Duodenal mucosa (tissue), 2 donors: ENCODE results near the gene GREB1.

Experiments used
- H3K27ac ChIP-seq: one replicate; pipeline ENCODE4 v1.7.0; 2013; ENCODE audit warnings: low read depth, low read length
- H3K27me3 ChIP-seq, 2 donors: one replicate each; pipeline ENCODE4 v1.7.0; 2013; ENCODE audit warnings: low read length in 2 of 2, control low read depth in 1 of 2; ENCODE audit not compliant: insufficient read depth in 2 of 2, control insufficient read depth in 1 of 2
- H3K36me3 ChIP-seq, 2 donors: one replicate each; pipeline ENCODE4 v1.7.0; 2013; ENCODE audit warnings: low read length in 2 of 2, control low read depth in 1 of 2; ENCODE audit not compliant: insufficient read depth in 2 of 2, control insufficient read depth in 1 of 2
- H3K4me1 ChIP-seq, 2 donors: one replicate each; pipeline ENCODE4 v1.7.0; 2013; ENCODE audit warnings: low read length in 2 of 2, control low read depth in 1 of 2; ENCODE audit not compliant: insufficient read depth in 2 of 2, control insufficient read depth in 1 of 2
- H3K4me3 ChIP-seq, 2 donors: one replicate each; pipeline ENCODE4 v1.7.0; 2013; ENCODE audit warnings: low read length in 2 of 2, low read depth in 1 of 2
- H3K9ac ChIP-seq, 2 donors: one replicate each; pipeline ENCODE4 v1.7.0; 2013; ENCODE audit warnings: low read length in 2 of 2, low read depth in 1 of 2
- H3K9me3 ChIP-seq, 2 donors: one replicate each; pipeline ENCODE4 v1.7.0; 2013; ENCODE audit warnings: low read length in 2 of 2, control low read depth in 1 of 2; ENCODE audit not compliant: control insufficient read depth in 1 of 2

GREB1 gene

DNA sequence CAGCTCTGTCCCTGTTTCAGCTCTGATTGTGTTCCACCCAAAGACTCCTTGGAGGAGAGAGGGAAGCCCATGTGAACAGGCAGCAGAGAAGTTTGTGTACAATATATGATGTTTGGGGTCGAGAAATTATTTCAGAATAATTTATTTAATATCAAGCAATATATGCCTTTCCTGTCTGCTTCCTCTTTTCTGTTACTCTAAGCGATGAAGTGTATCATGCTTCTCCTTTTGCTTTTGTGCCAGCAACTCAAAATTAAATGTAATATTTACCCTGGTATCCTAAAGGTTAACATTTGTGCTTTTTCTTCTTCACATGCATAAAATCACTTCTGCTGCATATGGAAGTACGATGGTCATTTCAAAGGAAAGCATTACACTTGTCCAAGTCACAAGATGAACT is 138.6 kb downstream of the GREB1 start:
- H3K4me1 ChIP-seq = no peaks in the 10 kb centered on the region
- no peaks in the 10 kb centered on the region for H3K36me3 ChIP-seq
- no peak overlapping the region for H3K4me3 ChIP-seq
- H3K9ac ChIP-seq = no peak overlapping the region
- peaks cover 18 to 20% of the 10 kb centered on the region in 2 donors for H3K27me3 ChIP-seq
- no peak overlapping the region for H3K27ac ChIP-seq
- no peaks in the 10 kb centered on the region for H3K9me3 ChIP-seq

DNA sequence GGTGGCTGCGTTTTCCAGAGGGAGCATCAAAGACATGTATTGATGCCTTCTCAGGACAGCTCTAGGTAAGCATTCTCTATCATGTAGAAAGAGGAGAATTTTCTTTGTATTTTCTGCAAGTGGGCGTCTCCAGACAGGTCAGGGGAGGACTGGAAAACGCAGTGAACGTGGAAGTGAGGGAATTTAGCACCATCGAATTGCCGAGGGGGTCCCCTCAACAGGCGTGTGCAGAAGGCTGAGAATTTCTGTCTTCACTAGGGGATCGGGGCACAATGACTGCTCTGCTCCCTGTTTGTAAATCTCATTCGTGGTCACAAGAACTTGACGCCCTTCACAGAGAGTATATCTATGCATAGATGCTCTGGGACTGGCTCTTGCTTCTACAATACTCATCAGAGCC is 141.1 kb downstream of the GREB1 start:
- peaks cover 21 to 30% of the 10 kb centered on the region in 2 donors for H3K27me3 ChIP-seq
- no peak overlapping the region for H3K9ac ChIP-seq
- H3K4me1 ChIP-seq = no peaks in the 10 kb centered on the region
- H3K27ac ChIP-seq = no peak overlapping the region
- H3K4me3 ChIP-seq = no peak overlapping the region
- no peaks in the 10 kb centered on the region for H3K9me3 ChIP-seq
- no peaks in the 10 kb centered on the region for H3K36me3 ChIP-seq

DNA sequence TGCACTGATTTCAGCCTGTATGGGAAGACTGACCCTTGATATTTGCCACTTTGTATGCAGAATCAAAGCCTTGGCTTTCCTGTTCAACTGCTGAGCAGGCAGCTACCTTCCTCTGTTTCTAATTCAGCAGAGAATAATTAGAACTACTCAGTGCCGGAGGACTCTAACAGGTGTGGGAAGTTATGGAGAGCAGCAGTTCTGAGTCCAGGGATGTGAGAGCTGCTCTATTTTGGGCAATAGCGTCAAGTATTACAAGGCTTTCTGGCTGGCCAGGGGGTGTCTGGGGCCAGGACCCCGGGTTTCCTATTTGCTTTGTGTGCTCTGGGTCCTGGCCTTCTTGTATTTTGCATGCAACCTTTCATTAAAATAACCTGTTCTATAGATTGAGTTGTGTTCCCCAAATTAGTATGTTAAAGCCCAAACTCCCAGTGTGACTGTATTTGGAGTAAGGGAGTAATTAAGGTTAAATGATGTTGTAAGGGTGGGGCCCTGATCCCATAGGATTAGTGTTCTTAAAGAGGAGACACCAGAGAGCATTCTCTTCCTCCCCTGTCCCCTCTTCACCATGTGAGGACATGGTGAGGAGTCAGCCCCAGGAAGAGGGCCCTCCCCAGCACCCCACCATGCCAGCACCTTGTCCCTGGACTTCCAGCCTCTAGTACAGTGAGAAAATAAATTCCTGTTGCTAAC is 141.7 kb downstream of the GREB1 start:
- Histone ChIP-seq H3K4me3 (no peak overlapping the region), H3K9ac (no peak overlapping the region), H3K36me3 (no peaks in the 10 kb centered on the region), H3K4me1 (peaks cover 0 to 4% of the 10 kb centered on the region in 2 donors), H3K27ac (no peak overlapping the region), H3K27me3 (peaks cover 15 to 25% of the 10 kb centered on the region in 2 donors), H3K9me3 (no peaks in the 10 kb centered on the region)

DNA sequence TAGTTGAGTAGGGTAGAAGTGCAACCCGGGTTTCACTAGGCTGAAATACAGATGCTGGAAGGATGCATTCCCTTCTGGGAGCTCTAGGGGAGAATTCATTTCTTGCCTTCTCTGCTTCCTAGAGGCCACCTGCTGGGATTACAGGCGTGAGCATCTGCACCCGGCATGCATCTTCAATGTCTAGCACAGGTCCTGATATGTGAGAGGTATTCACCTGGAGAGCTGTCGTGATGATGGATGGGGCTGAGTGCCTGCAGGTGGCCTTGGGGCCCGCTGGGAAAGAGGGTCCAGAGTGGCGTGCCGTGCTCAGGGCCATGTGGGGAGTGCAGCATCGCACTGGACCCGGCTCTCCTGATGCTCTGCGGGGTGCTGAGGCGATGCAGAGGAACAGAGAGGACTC is 142.8 kb downstream of the GREB1 start:
- H3K4me1 ChIP-seq = peaks cover 0 to 11% of the 10 kb centered on the region in 2 donors
- no peaks in the 10 kb centered on the region for H3K36me3 ChIP-seq
- no peak overlapping the region for H3K4me3 ChIP-seq
- no peak overlapping the region for H3K27ac ChIP-seq
- no peak overlapping the region for H3K9ac ChIP-seq
- peaks cover 11 to 22% of the 10 kb centered on the region in 2 donors for H3K27me3 ChIP-seq
- no peaks in the 10 kb centered on the region for H3K9me3 ChIP-seq

DNA sequence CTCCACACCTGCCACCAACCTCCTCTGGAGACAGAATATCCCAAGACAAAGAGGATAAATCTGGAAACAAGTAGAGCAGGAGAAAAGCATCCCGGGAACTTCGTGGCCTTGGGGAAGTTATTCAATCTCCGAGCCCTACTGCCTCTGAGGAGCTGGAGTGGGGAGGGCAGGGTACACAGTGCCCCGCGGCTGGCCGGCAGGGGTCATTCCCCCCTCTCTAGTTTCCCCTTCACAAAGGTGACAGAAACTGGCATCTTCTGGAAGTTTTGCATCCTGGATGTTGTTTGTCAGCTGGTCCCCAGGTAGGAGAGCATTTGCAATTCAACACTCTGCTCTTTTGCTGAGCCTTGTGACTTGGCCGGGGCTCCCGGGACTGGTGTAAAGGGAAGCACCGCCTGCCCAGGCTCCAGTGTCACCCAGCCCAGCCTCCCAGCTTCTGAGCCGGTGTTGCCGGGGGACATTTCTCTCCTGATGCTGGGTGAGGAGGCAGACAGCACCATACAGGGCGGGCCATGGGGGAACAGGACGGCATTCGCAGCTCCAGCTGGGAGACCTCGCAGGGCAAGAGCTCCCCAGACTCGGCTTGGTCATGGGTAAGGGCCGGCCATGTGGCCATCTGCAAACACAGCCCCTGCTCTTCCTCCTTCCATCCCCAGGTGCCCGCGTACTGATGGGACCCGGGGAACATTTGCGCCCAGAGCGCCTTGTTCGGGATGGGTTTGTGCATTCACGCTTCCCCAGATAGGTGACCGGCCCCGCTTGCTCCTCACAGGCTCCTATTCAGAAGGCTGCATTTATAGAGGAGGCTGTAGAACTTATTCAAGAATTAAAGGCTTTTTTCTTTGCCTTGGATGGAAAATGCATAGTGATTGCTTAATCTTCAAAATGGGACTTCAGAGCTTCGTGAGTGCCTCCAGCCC is 143.6 kb downstream of the GREB1 start:
- Histone ChIP-seq H3K27ac (no peak overlapping the region), H3K36me3 (no peaks in the 10 kb centered on the region), H3K9ac (no peak overlapping the region), H3K4me3 (no peak overlapping the region), H3K9me3 (no peaks in the 10 kb centered on the region), H3K4me1 (peaks cover 0 to 11% of the 10 kb centered on the region in 2 donors), H3K27me3 (peaks cover 11 to 22% of the 10 kb centered on the region in 2 donors)

DNA sequence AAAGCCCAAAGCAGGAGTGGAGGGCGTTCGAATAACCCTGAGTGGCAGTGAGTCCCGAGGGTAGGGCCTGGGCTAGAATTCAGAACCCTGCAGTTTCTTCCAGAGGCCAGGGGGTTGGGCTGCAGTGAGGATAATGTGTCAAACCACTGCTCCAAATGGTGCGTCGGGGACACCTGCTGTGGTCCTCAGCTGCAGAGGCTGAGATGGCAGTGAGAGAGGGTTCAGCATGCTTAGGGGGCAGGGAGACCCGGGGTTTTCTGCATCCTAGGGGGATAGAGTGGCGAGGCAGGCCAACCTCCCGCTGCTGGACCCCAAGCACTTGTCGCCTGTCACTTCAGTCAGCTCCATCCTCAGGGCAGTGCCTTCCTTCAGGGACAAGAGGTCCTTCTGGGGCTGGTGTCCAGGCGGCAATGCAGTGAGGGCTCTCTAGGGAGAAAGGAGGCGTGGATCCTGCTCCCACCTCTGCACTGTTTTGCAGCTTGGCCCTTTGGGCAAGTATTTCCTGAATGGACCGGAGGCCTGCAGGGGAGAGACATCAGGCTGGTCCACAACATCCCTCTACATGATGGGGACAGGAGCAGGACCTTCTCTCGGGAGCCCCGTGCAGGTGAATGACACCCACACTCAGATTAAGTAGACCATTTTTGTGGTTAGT is 144.6 kb downstream of the GREB1 start:
- Histone ChIP-seq H3K27ac (no peak overlapping the region), H3K27me3 (peaks cover 11 to 22% of the 10 kb centered on the region in 2 donors), H3K4me1 (peaks cover 0 to 11% of the 10 kb centered on the region in 2 donors), H3K9ac (no peak overlapping the region), H3K9me3 (no peaks in the 10 kb centered on the region), H3K4me3 (no peak overlapping the region), H3K36me3 (no peaks in the 10 kb centered on the region)

DNA sequence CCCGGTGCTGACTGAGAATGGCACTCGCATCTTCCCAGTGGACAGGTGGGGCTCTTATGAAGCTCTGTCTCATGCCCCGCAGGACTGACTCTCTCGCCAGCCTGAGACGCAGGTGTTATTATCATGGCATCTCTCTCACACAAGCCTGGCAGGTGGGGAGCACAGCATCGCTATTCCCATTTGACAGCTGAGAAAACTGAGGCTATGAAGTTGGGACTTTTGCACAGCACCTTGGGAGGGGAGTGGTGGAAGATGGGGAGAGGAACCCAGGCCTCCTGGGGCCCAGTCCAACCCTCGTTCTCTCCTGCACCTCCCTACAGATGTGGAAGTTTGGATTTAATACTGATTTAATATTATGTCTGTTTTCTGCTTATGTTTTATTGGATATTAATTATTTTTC is 145.2 kb downstream of the GREB1 start:
- Histone ChIP-seq H3K4me1 (peaks cover 0 to 11% of the 10 kb centered on the region in 2 donors), H3K27me3 (peaks cover 17 to 22% of the 10 kb centered on the region in 2 donors), H3K36me3 (no peaks in the 10 kb centered on the region), H3K9ac (no peak overlapping the region), H3K4me3 (no peak overlapping the region), H3K9me3 (no peaks in the 10 kb centered on the region), H3K27ac (no peak overlapping the region)

DNA sequence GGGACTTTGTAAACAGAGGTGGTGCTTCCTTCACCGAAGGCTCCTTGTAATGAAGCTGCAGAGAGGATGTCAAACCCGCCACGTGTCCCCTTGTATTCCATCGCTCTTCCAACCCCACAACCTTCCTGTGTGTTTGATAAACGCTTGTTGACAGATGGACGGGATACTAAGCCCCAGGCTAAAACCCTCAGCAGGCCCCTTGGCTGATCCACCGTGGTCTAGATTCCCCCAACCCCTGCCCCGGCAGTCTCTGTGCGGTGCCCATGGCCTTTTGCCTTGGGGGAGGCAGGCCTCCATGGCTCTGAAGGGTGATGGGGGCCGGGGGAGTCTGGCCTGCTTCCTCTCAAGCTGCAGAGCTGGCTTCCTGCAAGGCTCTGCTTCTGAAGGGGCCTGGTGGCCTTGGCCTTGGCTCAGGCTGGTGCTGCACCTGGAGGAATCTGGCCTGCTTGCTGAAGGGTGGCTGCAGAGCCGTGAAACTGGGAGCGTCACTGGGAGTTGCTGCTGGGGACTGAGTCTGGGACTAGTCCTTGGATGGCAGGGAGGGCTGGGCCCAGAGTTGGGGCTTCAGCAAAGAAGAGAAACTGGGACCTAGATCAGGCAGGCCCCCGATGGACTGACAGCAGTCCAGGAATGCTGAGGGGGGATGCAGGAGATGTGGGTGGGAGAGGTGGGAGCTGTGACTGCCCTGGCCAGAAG is 145.8 kb downstream of the GREB1 start:
- no peak overlapping the region for H3K9ac ChIP-seq
- H3K9me3 ChIP-seq = no peaks in the 10 kb centered on the region
- H3K36me3 ChIP-seq = no peaks in the 10 kb centered on the region
- peaks cover 0 to 11% of the 10 kb centered on the region in 2 donors for H3K4me1 ChIP-seq
- peaks cover 18 to 22% of the 10 kb centered on the region in 2 donors for H3K27me3 ChIP-seq
- no peak overlapping the region for H3K27ac ChIP-seq
- H3K4me3 ChIP-seq = no peak overlapping the region

DNA sequence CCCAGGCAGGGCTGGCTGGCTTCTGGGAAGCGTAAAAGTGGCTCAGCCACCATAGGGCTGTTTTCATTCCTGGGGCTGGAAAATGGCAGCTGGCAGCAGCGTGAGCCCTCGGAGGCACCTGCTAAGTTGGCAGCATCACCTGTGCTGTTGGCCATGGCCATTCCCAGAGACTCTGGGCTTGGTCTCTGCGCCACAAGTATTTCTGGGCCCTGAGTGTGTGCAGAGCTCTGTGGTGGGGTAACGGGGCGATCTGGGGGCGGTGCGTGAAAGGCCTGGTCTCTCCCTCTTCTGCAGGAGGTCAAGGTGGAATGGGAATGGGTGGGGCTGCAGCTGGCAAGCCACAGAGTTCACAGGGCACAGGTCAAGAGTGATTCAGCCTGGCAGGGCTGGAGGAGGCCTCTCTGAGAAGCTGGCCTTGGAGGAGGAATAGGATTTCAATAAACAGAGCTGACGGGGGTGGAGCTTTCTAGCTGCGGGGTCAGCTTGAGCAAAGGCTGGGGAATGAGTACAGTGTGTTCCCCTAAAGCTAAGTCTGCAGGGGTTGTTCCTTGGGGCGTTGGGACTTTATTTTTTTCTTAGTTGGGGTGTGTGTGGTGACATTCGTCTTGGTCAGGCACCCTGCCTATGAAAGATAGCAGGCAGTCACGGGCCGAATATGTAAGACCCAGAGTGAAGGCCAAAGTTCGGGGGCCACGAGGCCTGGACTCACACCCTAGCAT is 146.5 kb downstream of the GREB1 start:
- H3K9me3 ChIP-seq = no peaks in the 10 kb centered on the region
- H3K4me1 ChIP-seq = peaks cover 0 to 11% of the 10 kb centered on the region in 2 donors
- H3K9ac ChIP-seq = no peak overlapping the region
- H3K27me3 ChIP-seq = peaks cover 20 to 26% of the 10 kb centered on the region in 2 donors
- H3K36me3 ChIP-seq = no peaks in the 10 kb centered on the region
- H3K27ac ChIP-seq = no peak overlapping the region
- H3K4me3 ChIP-seq = no peak overlapping the region
